GM23338 (cell line): ENCODE data around the gene VAPB. TPM values are rescaled to one million over a fixed set of nuclear protein-coding genes. Genes with fewer than 3 reads are reported as not detected.

Experiments
- ATAC-seq: fragments of 200-7000 bp; cut with Tn5 transposase; 3 replicates; pipeline ENCODE4 v1.9.1; 2020
- DNase-seq: peaks from one replicate; pipeline ENCODE4 v3.0.0-alpha.2; 2015; ENCODE audit warnings: low spot score
- H2AFZ ChIP-seq: fragments of 200-600 bp; sonication (generic); 2 replicates; pipeline ENCODE4 v1.8.0; 2016; ENCODE audit warnings: antibody characterized with exemption, mild to moderate bottlenecking, moderate library complexity
- H3F3A ChIP-seq: fragments of 200-600 bp; sonication (generic); replicated peaks from 2 replicates; pipeline ENCODE4 v1.8.0; 2017; ENCODE audit warnings: antibody characterized with exemption, mixed run types, low read depth
- H3K27ac ChIP-seq: fragments of 200-600 bp; sonication (generic); 2 replicates; pipeline ENCODE4 v1.6.1; 2016; ENCODE audit warnings: low read depth
- H3K27me3 ChIP-seq: fragments of 200-600 bp; sonication (generic); 2 replicates; pipeline ENCODE4 v1.8.0; 2016; ENCODE audit warnings: mild to moderate bottlenecking, mixed run types, moderate library complexity; ENCODE audit not compliant: insufficient read depth
- H3K36me3 ChIP-seq: fragments of 200-600 bp; sonication (generic); 2 replicates; pipeline ENCODE4 v1.8.0; 2016; ENCODE audit warnings: mild to moderate bottlenecking; ENCODE audit not compliant: insufficient read depth
- H3K4me1 ChIP-seq: fragments of 200-600 bp; sonication (generic); 2 replicates; pipeline ENCODE4 v1.8.0; 2016; ENCODE audit warnings: mild to moderate bottlenecking, moderate library complexity; ENCODE audit not compliant: insufficient read depth
- H3K4me2 ChIP-seq: fragments of 200-600 bp; sonication (generic); 2 replicates; pipeline ENCODE4 v1.7.1; 2017; ENCODE audit warnings: mixed run types
- H3K4me3 ChIP-seq: fragments of 200-600 bp; sonication (generic); 2 replicates; pipeline ENCODE4 v1.6.1; 2016; ENCODE audit warnings: mixed run types
- H3K79me2 ChIP-seq: fragments of 200-600 bp; sonication (generic); replicated peaks from 2 replicates; pipeline ENCODE4 v1.8.0; 2017; ENCODE audit warnings: mild to moderate bottlenecking; ENCODE audit not compliant: insufficient read depth
- H3K9me2 ChIP-seq: fragments of 200-600 bp; sonication (generic); 2 replicates; pipeline ENCODE4 v1.8.0; 2017; ENCODE audit not compliant: insufficient read depth
- H4K20me1 ChIP-seq: fragments of 200-600 bp; sonication (generic); replicated peaks from 2 replicates; pipeline ENCODE4 v1.8.0; 2017; ENCODE audit warnings: mild to moderate bottlenecking; ENCODE audit not compliant: insufficient read depth
- H3K27ac Mint-ChIP-seq: 2 replicates; pipeline ENCODE4 v1.8.0; 2020; ENCODE audit warnings: inconsistent platforms, mild to moderate bottlenecking, moderate library complexity, mixed read lengths
- H3K27me3 Mint-ChIP-seq: 3 replicates; pipeline ENCODE4 v1.8.0; 2022; ENCODE audit warnings: low read depth, mild to moderate bottlenecking, moderate library complexity, mixed read lengths, inconsistent platforms; ENCODE audit not compliant: insufficient read depth, poor library complexity
- H3K36me3 Mint-ChIP-seq: 3 replicates; pipeline ENCODE4 v1.8.0; 2021; ENCODE audit warnings: low read depth, mild to moderate bottlenecking, inconsistent platforms, moderate library complexity, mixed read lengths
- H3K4me1 Mint-ChIP-seq: 3 replicates; pipeline ENCODE4 v1.8.0; 2020; ENCODE audit warnings: mild to moderate bottlenecking, inconsistent platforms, mixed read lengths
- H3K4me3 Mint-ChIP-seq: 3 replicates; pipeline ENCODE4 v1.8.0; 2021; ENCODE audit warnings: moderate library complexity, mild to moderate bottlenecking, inconsistent platforms, mixed read lengths
- H3K9me3 Mint-ChIP-seq: 3 replicates; pipeline ENCODE4 v1.8.0; 2020; ENCODE audit warnings: moderate library complexity, mild to moderate bottlenecking, inconsistent platforms, mixed read lengths
- CREB1 ChIP-seq: fragments of 250-450 bp; sonication (Bioruptor Pico); IDR thresholded peaks from 2 replicates; pipeline ENCODE4 v1.5.0; 2020; ENCODE audit warnings: low read depth, mild to moderate bottlenecking, moderate library complexity
- NANOG ChIP-seq: IDR thresholded peaks from 2 replicates; pipeline ENCODE4 v1.6.1; 2016; ENCODE audit warnings: antibody characterized with exemption, borderline replicate concordance
- POLR2AphosphoS5 ChIP-seq: IDR thresholded peaks from 2 replicates; pipeline ENCODE4 v1.6.1; 2016; ENCODE audit warnings: antibody characterized with exemption, low read depth
- STAT1 ChIP-seq: IDR thresholded peaks from one replicate; pipeline ENCODE4 v1.6.1; 2016; ENCODE audit warnings: antibody characterized with exemption; ENCODE audit not compliant: unreplicated experiment
- ZNF114 ChIP-seq: fragments of 250-450 bp; sonication (Bioruptor Pico); IDR thresholded peaks from 2 replicates; pipeline ENCODE4 v1.5.0; 2020; ENCODE audit warnings: mild to moderate bottlenecking, moderate library complexity
- ZNF462 ChIP-seq: fragments of 250-450 bp; sonication (Bioruptor Pico); IDR thresholded peaks from 2 replicates; pipeline ENCODE4 v1.5.0; 2020; ENCODE audit warnings: mild to moderate bottlenecking, moderate library complexity
- polyA plus RNA-seq: library from polyadenylated mRNA; unstranded; fragments of >200 nt; fragmentation: Nextera tagmentation; extraction: Ambion mirVana; gene quantifications from 2 replicates; pipeline ENCODE4 v1.2.1, GENCODE V29; 2016
- total RNA-seq: library from RNA; depleted of rRNA; stranded (reverse); fragments of >200 nt; shearing (Covaris generic); gene quantifications from 2 replicates; pipeline ENCODE4 v1.2.3, GENCODE V29; 2014

VAPB gene
- total and polyA plus RNA-seq, 2 experiments from 2014 or later: 18.8 to 22.9 TPM

- Mint-ChIP-seq H3K27ac (no peak overlapping the region), H3K9me3 (no peaks in the 10 kb centered on the region), H3K4me3 (peak overlapping the region; percentile 85), H3K36me3 (peaks cover 16% of the 10 kb centered on the region; the same call in 2 of the 3 replicates), H3K27me3 (peaks cover 5% of the 10 kb centered on the region), H3K4me1 (peaks cover 31% of the 10 kb centered on the region)
- TF ChIP-seq POLR2AphosphoS5: no peak
- no peaks in the 10 kb centered on the region for H3K27me3 ChIP-seq
- peak overlapping the region; percentile 78; the same call in 1 of the 2 replicates for H3K4me3 ChIP-seq
- DNase-seq (no peak), ATAC-seq (no peak)
- H3K27ac ChIP-seq: no peak overlapping the region
- peaks cover 4% of the 10 kb centered on the region; the same call in 1 of the 2 replicates for H3F3A ChIP-seq
- H2AFZ ChIP-seq: no peak overlapping the region
- H3K9me2 ChIP-seq: no peaks in the 10 kb centered on the region
- H4K20me1 ChIP-seq: peaks cover 23% of the 10 kb centered on the region
- peaks cover 63% of the 10 kb centered on the region for H3K79me2 ChIP-seq
- H3K36me3 ChIP-seq: no peaks in the 10 kb centered on the region
- 0 out of 2 replicates have a peak overlapping the region, but pooled peaks have one; percentile 94 for H3K4me2 ChIP-seq
- H3K4me1 ChIP-seq: peaks cover 14% of the 10 kb centered on the region
Measured at GRCh38 chr20:58390659-58391035, 1.6 kb downstream of the VAPB start.

- peaks cover 5% of the 10 kb centered on the region for H3K27me3 Mint-ChIP-seq
- no peaks in the 10 kb centered on the region for H3K9me2 ChIP-seq
- no peaks in the 10 kb centered on the region for H3K9me3 Mint-ChIP-seq
- H3K27ac Mint-ChIP-seq: no peak overlapping the region
- peaks cover under 1% of the 10 kb centered on the region; the same call in 1 of the 2 replicates for H3F3A ChIP-seq
- no peaks in the 10 kb centered on the region for H3K27me3 ChIP-seq
- DNase-seq: no peak
- peaks cover 37% of the 10 kb centered on the region for H4K20me1 ChIP-seq
- ATAC-seq: no peak
- no peak overlapping the region for H3K4me3 Mint-ChIP-seq
- H3K36me3 Mint-ChIP-seq: peaks cover 16% of the 10 kb centered on the region; the same call in 2 of the 3 replicates
- H3K4me1 Mint-ChIP-seq: peaks cover 38% of the 10 kb centered on the region
- TF ChIP-seq CREB1 (no peak), ZNF114 (no peak), STAT1 (no peak), ZNF462 (CRISPR knock-in tag) (no peak), NANOG (no peak)
- H3K4me2 ChIP-seq: no peak overlapping the region
- H2AFZ ChIP-seq: no peak overlapping the region
- H3K4me1 ChIP-seq: peaks cover 25% of the 10 kb centered on the region
- H3K36me3 ChIP-seq: no peaks in the 10 kb centered on the region
- H3K27ac ChIP-seq: no peak overlapping the region; the same call in 1 of the 2 replicates
- no peak overlapping the region for H3K4me3 ChIP-seq
- H3K79me2 ChIP-seq: peaks cover 79% of the 10 kb centered on the region
Measured at GRCh38 chr20:58392286-58392685, 3.3 kb downstream of the VAPB start.
